ENCODE measurements around the gene SUPT3H. TPM values are rescaled to one million over a fixed set of nuclear protein-coding genes. Genes with fewer than 3 reads are reported as not detected.
A peak's percentile ranks its signal among the peaks of the same experiment; 100 is the strongest.

Gene SUPT3H
- polyA plus RNA-seq, 3 donors = 21.6 to 23.8 (median 23.5) TPM

- DNase-seq (ENCODE audit: low read depth in 3 of 3, low spot score in 2 of 3) = no peak
Observed at GRCh38 chr6:45394586-45395095, 16.9 kb upstream of the SUPT3H start.

- no peak for DNase-seq (ENCODE audit: low read depth in 3 of 3, low spot score in 2 of 3)
Observed at GRCh38 chr6:45388328-45388727, 10.6 kb upstream of the SUPT3H start.

GRCh38 chr6:45387236-45387635 lies 9.5 kb upstream of the SUPT3H start:
- no peak for DNase-seq (ENCODE audit: low read depth in 3 of 3, low spot score in 2 of 3)

DNA sequence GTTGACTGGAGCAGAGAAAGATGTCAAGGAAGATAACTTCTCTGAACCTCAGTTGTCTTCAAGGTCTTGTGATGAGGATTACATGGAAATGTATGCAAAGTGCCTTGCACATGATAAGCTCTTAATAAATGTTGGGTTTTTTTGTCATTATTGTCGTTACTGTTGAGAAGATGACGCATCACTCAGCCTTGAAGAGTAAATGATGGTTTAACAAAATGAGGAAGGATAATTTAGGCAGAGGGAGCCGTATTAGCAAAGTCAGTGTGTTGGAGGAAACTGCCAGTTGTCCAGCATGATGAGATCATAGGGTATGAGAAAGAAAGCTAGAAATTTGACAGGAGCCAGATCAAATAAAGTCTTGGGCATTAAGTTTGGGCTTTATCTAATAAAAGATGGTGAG lies 8.8 kb upstream of the SUPT3H start:
- DNase-seq (ENCODE audit: low read depth in 3 of 3, low spot score in 2 of 3) = no peak

GRCh38 chr6:45382391-45382790 lies 4.7 kb upstream of the SUPT3H start:
- no peak for DNase-seq (ENCODE audit: low read depth in 3 of 3, low spot score in 2 of 3)

- DNase-seq (ENCODE audit: low read depth in 3 of 3, low spot score in 2 of 3) = no peak
Observed at GRCh38 chr6:45378334-45378926, 696 bp upstream of the SUPT3H start.

DNA sequence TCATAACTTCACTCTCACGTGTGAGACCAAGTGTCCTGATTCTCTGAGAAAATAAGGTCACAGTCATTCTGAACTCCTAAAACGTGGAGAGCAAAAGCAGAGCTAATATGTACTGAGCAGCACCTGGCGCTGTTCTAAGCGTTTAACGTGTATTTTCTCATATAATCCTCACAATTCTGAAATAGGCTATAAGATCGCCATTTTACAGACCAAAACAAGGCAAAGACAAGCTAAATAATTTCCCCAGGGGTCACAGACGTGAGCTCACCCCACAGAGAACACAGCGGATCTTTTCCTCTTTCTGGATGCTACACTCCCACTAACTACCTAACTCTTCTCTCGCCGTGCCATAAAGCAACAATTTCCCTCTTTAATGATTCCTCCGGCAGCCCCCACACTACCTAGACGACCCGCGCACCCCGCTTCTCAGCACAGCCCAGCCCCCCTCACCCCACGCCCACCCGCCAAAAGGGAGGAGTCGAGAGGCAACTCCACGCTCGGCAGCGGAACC lies 636 bp downstream of the SUPT3H start:
- peak; percentile 36 to 51 (median 40) for DNase-seq (ENCODE audit: low read depth in 3 of 3, low spot score in 2 of 3)

DNA sequence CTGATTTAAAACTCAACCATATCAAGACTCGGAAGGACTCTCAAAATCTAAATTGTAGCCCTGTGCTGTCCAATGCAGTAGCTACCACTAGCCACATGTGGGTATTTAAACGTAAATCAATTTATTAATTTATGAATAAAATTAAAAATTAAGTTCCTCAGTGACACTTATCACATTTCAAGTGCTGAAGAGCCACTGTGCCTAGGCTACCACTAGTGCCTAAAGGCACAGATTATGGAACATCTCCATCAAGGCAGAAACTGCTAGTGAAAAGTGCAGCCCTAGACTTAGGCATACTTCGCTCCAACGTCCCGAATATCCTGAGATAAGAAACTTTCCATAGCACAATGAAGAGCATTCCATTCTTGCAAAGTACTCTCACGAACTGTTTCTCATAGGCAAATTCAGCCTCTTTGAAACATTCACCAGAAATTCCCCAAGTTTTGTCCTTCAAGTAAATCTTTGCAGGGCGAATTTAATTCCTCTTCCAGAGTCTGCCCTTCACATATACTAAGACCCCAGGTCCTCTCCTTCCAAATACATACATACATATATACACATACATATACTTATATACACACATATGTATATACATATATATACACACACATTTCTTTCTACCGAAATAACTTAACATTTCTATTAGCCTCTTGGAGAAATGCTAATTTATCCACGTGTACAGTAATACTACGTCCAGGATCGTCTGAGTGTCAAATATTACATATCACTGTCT lies 1.3 kb downstream of the SUPT3H start:
- DNase-seq (ENCODE audit: low read depth in 3 of 3, low spot score in 2 of 3) = peak in 1 of 3 donors; percentile 6

- DNase-seq (ENCODE audit: low read depth in 3 of 3, low spot score in 2 of 3) = no peak
Observed at GRCh38 chr6:45375449-45375848, 2.3 kb downstream of the SUPT3H start.

DNA sequence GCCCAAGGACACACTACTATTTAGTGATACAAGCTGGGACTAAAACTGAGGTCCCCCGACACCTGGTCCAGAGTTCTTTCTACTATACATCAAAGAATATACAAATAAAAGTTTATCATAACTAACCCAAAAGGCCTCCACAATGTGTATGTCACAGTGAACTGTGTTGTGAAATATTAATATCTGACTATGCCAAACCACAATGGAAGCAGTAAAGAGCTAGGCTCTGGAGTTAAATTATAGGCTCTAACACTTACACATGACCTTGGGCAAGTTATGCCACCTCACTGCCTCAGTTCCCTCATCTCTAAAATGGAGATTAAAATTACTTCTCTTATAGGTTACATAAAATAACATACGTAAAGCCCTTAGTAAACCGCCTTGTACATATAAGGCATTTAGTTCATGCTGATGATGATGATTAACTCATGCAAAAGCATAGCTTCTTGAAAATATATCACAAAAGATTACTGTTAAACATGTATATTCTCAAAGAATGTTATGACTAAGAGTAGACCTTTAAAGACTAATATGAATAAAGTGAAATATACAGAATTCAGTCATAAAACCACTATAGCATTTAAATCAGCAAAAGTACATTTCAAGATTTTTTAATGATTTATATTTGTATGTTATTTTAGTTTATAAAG lies 5.7 kb downstream of the SUPT3H start:
- no peak for DNase-seq (ENCODE audit: low read depth in 3 of 3, low spot score in 2 of 3)

GRCh38 chr6:45369870-45370269 lies 7.9 kb downstream of the SUPT3H start:
- DNase-seq (ENCODE audit: low read depth in 3 of 3, low spot score in 2 of 3) = no peak

- no peak for DNase-seq (ENCODE audit: low read depth in 3 of 3, low spot score in 2 of 3)
Observed at GRCh38 chr6:45367999-45368398, 9.7 kb downstream of the SUPT3H start.

DNA sequence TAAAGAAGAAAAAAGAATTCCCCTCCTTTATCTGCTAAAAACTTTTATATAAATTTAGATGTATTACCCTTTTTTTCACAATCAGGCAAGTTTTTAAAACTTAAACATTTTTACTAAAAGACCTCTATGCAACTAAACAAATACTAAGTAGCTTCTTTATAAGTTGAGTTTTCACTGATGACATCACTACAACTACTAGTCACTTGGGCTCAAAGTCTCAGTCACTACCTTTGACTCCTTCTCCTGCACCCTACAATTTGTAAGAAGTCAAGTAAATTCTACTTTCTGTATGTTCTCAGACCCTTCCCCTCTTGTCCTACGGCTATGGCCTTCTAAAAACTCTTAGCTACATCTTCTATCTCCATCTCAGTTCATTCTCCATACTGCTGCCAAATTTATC lies 11.2 kb downstream of the SUPT3H start:
- DNase-seq (ENCODE audit: low read depth in 3 of 3, low spot score in 2 of 3) = no peak

DNA sequence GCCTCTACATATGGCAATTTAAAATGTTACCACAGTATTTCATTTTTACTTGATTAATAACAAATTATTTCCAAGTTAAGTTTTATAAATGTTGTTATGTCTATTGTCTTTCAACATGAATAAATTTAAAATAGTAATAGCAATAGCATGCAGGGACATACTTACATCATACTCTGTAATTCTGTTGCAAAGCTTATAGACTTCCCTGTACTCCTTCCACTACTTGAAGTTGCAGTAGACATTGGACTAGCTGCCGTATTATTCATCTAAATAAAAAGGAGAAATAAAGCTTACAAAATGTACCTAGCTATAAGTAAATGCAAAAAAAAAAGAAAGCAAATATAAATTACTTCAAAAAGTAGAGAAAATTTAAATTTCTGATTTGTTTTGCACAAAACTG lies 12.7 kb downstream of the SUPT3H start:
- no peak for DNase-seq (ENCODE audit: low read depth in 3 of 3, low spot score in 2 of 3)

DNA sequence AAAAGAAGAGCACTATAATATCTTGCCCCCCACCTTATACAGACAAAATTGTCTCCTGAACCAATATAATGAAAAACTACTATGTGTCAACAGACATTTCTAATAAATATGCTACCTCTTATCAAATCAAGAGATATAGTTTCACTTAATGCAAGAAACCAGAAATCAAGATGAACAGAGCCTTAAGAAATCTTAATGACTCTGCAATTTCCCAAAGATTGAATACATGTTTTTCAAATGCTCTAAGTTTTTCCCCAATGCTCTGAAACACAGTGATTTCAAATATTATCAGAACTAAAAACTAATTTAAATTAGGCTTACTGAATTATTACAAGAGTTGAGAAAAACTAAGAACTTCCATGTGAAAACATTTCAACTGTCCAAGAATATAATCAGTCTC lies 13.3 kb downstream of the SUPT3H start:
- no peak for DNase-seq (ENCODE audit: low read depth in 3 of 3, low spot score in 2 of 3)

DNA sequence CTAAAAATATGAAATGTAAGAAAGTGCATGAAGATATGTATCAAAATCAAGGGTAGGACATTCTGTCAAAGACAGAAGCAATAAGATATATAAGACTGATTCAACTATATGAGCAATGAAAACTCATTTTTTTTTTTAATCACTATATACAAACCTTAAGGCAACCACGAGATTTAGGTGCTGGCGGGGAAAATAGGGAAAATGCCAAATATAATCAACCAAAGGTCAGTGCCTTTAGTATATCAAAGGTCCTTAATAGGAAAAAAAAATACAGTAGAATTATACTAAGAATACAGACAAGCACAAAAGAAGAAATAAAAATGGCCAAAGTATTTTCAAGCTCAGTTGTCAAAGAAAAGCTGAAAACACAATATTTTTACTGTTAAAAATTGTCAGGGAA lies 24.1 kb downstream of the SUPT3H start:
- DNase-seq (ENCODE audit: low read depth in 3 of 3, low spot score in 2 of 3) = no peak

- no peak for DNase-seq (ENCODE audit: low read depth in 3 of 3, low spot score in 2 of 3)
Observed at GRCh38 chr6:45351667-45352066, 26.1 kb downstream of the SUPT3H start.

DNA sequence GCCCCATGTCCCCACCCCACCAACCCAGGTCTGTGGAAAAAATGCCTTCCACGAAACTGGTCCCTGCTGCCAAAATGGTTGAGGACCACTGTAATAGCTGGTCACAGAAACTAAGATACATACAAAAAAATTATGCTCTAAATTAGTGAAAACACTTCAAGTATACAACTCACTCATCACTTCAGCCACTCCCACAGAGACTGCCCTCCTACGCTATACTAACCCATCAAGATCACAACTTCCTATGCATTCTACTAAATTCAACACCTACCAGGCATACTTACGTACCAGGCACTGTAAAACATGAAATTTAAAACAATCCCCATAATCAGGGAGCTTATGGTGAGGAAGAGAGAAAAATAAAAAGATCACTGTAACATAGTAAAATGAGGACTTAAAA lies 26.7 kb downstream of the SUPT3H start:
- DNase-seq (ENCODE audit: low read depth in 3 of 3, low spot score in 2 of 3) = no peak

- no peak for DNase-seq (ENCODE audit: low read depth in 3 of 3, low spot score in 2 of 3)
Observed at GRCh38 chr6:45350186-45350710, 27.5 kb downstream of the SUPT3H start.

DNA sequence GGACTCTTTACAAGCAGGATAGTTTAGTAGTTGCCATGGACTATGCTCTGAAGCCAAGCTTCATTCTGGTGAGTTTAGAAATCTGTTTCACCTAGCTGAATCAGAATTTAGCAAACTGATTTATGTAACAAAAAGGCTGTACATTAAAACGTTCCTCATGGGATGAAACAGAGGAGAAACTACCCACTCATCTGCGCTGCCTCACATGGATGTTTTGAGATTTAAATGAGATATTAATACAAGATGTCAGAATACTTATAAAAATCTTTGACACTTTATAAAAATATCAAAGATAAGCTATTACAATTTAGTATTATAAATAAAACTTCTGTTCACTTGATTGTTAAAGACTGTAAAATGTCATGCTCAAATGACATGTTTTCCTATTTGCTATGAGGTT lies 32.8 kb downstream of the SUPT3H start:
- no peak for DNase-seq (ENCODE audit: low read depth in 3 of 3, low spot score in 2 of 3)

- DNase-seq (ENCODE audit: low read depth in 3 of 3, low spot score in 2 of 3) = no peak
Observed at GRCh38 chr6:45328523-45328922, 49.2 kb downstream of the SUPT3H start.

Data from right renal cortex interstitium (tissue), 3 donors.